ENCODE measurements around the gene DNAH8.

GRCh38 chr6:39051399-39052122 is 336.4 kb downstream of the DNAH8 start:
- TF ChIP-seq CTCF (conservative IDR thresholded peaks at IDR 0.05; ENCODE audit: low read depth, low read length) (no peak), EZH2phosphoT487 (IDR thresholded peaks at IDR 0.05; ENCODE audit: borderline replicate concordance, low read length) (no peak), EZH2 (IDR thresholded peaks at IDR 0.05; ENCODE audit: low read length, unreplicated experiment) (no peak)
